Measurements from ENCODE around the gene S100A14.

- TF ChIP-seq EZH2phosphoT487 (IDR thresholded peaks at IDR 0.05; ENCODE audit: borderline replicate concordance, low read depth, low read length) = no peak
- TF ChIP-seq, protein P1, sequence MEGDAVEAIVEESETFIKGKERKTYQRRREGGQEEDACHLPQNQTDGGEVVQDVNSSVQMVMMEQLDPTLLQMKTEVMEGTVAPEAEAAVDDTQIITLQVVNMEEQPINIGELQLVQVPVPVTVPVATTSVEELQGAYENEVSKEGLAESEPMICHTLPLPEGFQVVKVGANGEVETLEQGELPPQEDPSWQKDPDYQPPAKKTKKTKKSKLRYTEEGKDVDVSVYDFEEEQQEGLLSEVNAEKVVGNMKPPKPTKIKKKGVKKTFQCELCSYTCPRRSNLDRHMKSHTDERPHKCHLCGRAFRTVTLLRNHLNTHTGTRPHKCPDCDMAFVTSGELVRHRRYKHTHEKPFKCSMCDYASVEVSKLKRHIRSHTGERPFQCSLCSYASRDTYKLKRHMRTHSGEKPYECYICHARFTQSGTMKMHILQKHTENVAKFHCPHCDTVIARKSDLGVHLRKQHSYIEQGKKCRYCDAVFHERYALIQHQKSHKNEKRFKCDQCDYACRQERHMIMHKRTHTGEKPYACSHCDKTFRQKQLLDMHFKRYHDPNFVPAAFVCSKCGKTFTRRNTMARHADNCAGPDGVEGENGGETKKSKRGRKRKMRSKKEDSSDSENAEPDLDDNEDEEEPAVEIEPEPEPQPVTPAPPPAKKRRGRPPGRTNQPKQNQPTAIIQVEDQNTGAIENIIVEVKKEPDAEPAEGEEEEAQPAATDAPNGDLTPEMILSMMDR (conservative IDR thresholded peaks at IDR 0.05; ENCODE audit: low read length) = no peak
Measured at GRCh38 chr1:153611356-153611755, 4.8 kb downstream of the S100A14 start.

Data from OCI-LY7 (cell line).